Activated CD8-positive, alpha-beta memory T cell treated with anti-CD3 and anti-CD28 coated beads for 4 hours (primary cell): Measurements from ENCODE around the gene MYB.
"Not testable (repeated sequence)": the region's sequence is repeated elsewhere in the genome, so short reads cannot be mapped to it uniquely, and the experiment has no call there.

Experiments
- DNase-seq, 2 donors: peaks; one replicate each; pipeline ENCODE4 v3.0.0-alpha.2; 2020; ENCODE audit warnings: low read depth in 2 of 2

Gene MYB

DNA sequence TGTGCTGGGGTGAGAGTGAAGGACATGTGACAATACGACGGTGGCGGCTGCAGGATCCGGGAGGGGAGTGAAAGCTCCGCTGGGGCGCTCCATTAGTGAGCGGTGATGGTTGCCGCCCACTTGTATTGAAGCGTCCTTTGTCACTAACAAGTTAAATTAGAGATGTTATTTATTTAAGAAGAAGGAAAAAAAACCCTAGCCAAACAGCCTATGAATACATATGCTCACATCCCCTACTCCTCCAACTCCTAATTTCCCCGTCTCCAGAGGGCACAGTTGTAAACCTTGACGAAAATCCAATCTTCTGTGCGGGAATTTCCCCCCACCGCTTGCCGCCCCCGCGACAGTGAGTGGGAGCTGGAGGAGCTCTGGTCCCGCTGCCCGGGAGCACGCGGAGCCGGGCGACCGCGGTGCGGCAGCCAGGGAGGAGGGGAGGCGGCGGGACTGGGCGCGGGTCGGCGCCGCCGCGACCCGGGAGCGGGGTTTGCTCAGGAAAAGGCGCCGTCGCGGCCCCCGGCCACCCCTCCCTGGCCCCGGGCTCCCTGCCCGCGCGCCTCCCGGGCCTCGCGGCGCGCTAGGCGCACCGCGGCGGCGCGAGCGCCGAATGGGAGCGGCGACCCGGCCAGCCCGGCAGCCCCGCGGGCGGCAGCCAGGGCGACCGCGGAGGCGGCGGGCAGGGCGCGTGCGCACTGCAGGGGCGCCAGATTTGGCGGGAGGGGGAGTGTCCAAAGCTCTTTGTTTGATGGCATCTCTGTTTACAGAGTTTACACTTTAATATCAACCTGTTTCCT lies at the start of gene MYB:
MYB (plus strand) TSS at position 767 of the 791 bp plus-strand sequence. CDS start 206 bp downstream, outside the sequence.
- peak; percentile 35 to 53 for DNase-seq

GRCh38 chr6:135132776-135133175 lies 48.3 kb upstream of the MYB start:
- no peak for DNase-seq

DNA sequence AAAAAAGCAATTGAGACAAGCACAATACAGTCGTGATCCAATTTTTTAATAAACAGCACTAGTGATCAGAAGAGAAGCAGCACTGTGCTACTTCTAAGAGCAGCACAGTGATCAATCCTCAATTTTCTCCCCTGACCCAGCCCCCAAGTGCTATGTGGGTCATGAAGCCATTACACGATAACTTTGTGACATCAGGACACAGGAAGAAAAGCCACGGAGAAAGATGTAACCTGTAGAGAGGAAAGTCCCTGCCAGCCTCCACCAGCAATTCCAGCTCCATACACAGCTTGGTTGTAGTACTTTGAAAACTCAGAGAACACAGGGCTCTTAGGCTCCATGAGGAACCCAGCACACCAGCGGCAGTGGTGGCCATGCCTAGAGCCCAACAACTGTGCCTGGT lies 45.3 kb upstream of the MYB start:
- no peak for DNase-seq

GRCh38 chr6:135137826-135138225 lies 43.3 kb upstream of the MYB start:
- DNase-seq: no peak

DNA sequence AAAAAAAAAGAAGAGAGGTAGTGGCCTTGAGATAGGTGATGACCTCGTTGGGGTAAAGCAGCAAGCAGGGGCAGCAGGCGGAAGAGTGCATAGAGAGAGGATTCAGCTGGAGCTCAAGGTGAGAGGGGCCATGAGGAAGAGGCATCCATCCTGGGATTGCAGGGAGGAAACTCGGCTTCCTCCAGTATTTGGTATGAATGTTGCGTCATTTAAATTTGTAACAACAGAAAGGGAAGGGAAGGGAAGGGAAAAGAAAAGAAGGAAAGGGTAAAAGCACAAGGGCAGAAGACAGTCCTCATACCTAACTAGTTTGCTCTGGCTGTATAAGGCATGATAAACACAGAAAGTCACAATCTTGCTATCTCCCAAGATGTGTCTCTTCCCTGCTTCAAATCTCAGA lies 39.9 kb upstream of the MYB start:
- no peak for DNase-seq

DNA sequence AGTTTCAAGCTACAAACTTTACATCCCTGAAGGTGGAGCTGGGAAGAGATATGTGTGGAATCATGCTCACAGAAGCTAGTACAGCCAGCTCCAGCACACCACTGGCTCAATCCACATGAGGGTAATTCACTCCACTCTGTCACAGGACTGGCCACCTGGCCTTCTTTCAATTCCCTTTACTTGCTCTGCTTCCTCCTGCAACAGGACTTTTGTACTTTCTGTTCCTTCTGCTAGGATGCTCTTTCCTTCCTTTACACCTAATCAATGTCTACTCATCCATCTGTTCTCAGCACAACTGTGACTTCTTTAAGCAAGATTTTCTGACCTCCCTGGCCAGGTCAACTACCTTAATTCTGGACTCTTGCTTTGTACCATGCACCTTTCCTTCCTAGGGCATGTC lies 39.4 kb upstream of the MYB start:
- no peak for DNase-seq

DNA sequence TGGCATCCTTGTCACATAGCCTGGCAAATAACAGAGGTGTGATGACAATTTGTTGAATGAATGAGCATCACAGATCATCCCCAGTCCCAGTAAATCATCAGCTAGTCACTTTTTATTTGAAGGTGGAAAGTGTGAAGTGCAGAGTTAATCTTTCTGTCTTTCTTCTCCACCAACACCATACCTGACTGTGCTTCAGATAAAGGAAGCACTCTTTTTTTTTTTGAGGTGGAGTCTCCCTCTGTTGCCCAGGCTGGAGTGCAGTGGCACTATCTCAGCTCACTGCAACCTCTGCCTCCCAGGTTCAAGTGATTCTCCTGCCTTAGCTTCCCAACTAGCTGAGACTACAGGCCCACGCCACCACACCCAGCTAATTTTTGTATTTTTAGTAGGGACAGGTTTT lies 38.9 kb upstream of the MYB start:
- not testable (repeated sequence) for DNase-seq

GRCh38 chr6:135144673-135145062 lies 36.4 kb upstream of the MYB start:
- DNase-seq: no peak

DNA sequence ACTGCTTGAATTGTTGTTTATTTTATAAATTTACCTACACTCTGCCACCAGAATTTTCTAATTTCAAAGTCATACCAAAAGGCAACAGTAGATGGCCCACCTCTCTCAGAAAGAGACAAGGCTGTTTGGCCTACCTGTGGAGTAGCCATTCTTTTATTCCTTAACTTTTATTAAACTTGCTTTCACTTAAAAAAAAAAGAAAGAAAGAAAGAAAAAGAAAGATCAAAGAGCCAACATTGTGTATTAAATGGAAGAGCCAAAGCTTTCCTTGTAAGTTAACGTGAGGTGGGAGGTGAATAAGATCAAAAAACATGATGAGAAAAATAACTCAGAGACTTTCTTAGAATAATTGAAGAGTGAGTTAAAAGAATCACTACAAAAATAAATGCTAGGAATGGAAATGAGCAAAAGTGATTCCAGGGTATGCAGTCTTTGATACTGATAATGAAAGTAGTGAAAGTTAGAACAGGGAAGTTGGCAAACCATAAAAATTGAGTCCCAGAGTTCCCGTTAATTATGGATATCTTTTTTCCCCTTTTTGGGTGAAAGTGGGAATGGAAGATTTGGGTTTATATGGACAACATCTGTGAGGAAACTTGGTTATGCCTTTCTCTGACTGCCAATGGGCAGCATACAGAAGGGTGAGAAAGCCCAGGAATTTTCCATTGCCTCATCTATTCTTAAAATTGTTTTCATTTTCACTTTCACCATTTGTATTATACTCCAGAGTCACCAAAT lies 35.9 kb upstream of the MYB start:
- DNase-seq: no peak

DNA sequence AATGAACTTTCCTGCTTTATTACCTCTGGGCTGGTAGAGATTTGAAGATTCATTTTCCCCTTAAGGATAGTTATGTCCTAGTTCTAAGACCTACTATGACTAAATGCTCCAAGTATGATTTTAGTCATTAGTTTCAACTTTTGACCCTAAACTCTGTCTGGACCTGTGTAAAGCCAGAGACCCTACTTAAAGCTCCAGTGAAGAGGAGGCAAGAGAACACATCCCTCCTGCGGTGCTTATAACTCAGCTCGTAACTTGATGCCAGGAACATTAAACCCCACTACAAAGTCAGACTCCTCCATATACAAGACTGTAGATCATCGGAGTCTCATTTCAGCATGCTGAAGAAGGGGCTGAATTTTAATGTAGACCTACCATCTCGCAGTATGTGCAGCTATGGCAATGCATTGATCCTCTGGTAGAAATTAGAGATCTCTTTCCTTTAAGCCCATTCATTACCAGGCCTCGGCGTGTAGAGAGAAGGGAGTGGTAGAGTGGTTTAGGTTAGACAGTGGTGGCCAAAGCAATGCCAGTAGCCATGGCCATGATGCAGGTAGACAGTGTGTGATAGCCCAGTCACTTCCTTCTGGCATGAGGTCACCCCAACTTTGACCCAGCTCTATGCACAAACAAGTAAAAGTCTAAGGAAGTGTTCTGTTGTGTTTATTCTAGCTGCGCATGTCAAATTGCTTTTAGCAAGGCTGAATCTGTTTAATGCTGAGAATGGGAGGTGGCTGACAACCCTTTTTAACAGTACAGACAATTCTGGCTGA lies 34.8 kb upstream of the MYB start:
- no peak for DNase-seq

DNA sequence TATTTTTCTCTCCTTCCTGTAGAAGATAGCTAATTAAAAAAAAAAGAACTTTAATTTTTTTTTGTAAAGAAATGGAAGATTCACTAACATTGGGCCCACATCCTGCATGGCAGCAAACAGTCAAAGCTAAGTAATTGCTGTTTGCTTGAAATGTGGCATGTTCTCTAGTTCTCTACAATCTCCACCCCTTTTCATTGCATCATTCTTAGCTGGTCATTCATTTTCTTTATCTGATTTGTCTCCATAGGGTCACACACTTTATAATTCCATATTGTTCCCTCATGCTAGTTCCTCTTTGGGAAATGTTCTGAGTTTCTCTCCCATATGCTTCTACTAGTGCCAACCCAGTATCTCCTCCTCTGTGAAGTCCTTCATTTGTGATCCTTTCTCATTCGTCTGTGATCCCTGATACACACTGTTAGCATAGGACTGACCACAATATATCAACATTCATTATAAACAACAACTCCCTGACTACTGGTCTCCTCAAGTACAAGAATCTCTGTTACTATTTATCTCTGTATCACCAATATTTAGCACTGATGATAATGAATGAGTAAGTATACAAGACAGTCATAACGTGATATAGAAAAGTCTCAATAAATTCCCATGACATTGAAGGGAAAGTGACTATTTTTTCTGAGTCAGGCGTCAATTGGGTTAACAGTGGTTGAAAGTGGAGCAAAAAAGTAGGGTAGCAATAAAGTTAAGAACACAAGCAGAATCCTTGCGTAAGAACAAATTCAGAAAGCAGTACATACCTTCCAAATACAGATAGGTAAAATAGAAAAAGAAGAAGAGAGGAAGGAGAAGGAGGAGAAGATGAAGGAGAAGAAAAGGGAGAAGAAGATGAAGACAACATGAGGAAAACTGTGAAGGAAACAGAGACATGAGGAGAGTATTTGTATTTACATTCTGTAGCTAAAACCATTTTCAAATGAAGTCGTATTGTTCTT lies 33.2 kb upstream of the MYB start:
- no peak for DNase-seq

GRCh38 chr6:135148889-135149288 lies 32.2 kb upstream of the MYB start:
- no peak for DNase-seq

DNA sequence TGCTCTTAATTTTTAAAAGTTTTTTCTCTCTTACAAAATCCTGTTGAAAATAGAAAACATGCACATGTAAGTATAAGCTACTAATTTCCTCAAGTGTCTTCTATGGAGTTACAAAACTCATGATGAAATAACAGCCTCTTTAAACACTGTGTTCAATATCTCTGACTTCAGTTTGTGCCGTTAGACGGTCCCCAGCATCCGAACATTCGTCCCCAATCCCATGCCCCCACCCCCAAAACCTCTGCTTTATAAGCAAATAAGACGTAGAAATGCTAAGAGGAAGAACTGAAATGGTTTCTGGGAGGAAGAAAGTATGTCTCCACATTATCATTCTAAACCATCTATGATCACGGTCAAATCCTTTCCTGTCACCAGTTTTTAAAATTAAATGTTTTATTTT lies 31.7 kb upstream of the MYB start:
- DNase-seq: no peak

DNA sequence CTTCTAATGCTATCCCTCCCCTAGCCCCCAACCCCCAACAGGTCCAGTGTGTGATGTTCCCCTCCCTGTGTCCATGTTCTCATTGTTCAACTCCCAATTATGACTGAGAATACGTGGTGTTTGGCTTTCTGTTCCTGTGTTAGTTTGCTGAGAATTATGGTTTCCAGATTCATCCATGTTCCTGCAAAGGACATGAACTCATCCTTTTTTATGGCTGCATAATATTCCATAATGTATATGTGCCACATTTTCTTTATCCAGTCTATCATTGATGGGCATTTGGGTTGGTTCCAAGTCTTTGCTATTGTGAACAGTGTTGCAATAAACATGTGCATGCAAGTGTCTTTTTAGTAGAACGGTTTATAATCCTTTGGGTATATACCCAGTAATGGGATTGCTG lies 30.6 kb upstream of the MYB start:
- not testable (repeated sequence) for DNase-seq

- not testable (repeated sequence) for DNase-seq
These were observed 27.0 kb upstream of the MYB start for GRCh38 chr6:135154125-135154524.

- DNase-seq: no peak
These were observed 22.7 kb upstream of the MYB start for GRCh38 chr6:135158397-135158796.

DNA sequence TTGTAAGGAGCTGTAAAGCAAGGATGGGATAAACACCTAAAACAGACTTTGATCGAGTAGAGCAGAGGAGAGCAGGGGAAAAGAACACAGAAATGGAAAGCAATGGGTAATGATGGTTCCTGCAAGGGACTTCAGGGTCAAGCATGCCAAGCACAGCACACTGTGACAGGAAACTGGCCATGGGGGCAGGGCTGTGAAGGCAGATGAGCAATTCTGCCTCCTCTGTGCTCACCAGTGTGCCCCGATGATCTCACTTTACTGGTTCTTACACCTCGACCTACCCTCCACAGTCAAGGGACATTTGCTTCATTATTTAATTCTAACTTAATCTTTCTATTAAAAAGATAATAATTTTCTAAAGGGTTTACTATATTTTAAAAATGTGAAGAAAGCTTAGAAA lies 21.6 kb upstream of the MYB start:
- DNase-seq: no peak

- DNase-seq: no peak
These were observed 19.4 kb upstream of the MYB start for GRCh38 chr6:135161411-135162395.

- DNase-seq: no peak
These were observed 18.2 kb upstream of the MYB start for GRCh38 chr6:135162678-135163439.

GRCh38 chr6:135163440-135163738 lies 17.7 kb upstream of the MYB start:
- DNase-seq: peak in 1 of 2 donors; percentile 20
